Smooth muscle cell (in vitro differentiated cells): ENCODE measurements around the gene GNAI2. TPM values are rescaled to one million over a fixed set of nuclear protein-coding genes. Genes with fewer than 3 reads are reported as not detected.

Experiments
- DNase-seq: peaks from one replicate; lab custom pipeline; 2025; ENCODE audit not compliant: unreplicated experiment; lab: John Stamatoyannopoulos, UW
- H2AFZ ChIP-seq: fragments of 200-600 bp; sonication (generic); 2 replicates; pipeline ENCODE4 v1.6.0; 2016; ENCODE audit warnings: antibody characterized with exemption, low read depth, mild to moderate bottlenecking
- H3F3A ChIP-seq: fragments of 200-600 bp; sonication (generic); 2 replicates; pipeline ENCODE4 v1.6.0; 2017; ENCODE audit warnings: antibody characterized with exemption, low read depth
- H3K27ac ChIP-seq: fragments of 200-600 bp; sonication (generic); 2 replicates; pipeline ENCODE4 v1.5.1; 2016; ENCODE audit warnings: low read depth, mild to moderate bottlenecking
- H3K27me3 ChIP-seq: fragments of 200-600 bp; sonication (generic); 2 replicates; pipeline ENCODE4 v1.6.1; 2016; ENCODE audit warnings: low read depth, mild to moderate bottlenecking
- H3K36me3 ChIP-seq: fragments of 200-600 bp; sonication (generic); 2 replicates; pipeline ENCODE4 v1.5.1; 2016; ENCODE audit warnings: low read depth
- H3K4me1 ChIP-seq: fragments of 200-600 bp; sonication (generic); 2 replicates; pipeline ENCODE4 v1.5.1; 2016; ENCODE audit warnings: low read depth
- H3K4me2 ChIP-seq: fragments of 200-600 bp; sonication (generic); 2 replicates; pipeline ENCODE4 v1.6.0; 2016; ENCODE audit warnings: mild to moderate bottlenecking
- H3K4me3 ChIP-seq: fragments of 200-600 bp; sonication (generic); 2 replicates; pipeline ENCODE4 v1.5.1; 2016; ENCODE audit warnings: mild to moderate bottlenecking
- H3K79me2 ChIP-seq: fragments of 200-600 bp; sonication (generic); 2 replicates; pipeline ENCODE4 v1.6.0; 2016; ENCODE audit warnings: low read depth, mild to moderate bottlenecking
- H3K9ac ChIP-seq: fragments of 200-600 bp; sonication (generic); 2 replicates; pipeline ENCODE4 v1.6.0; 2016; ENCODE audit warnings: low read depth
- H3K9me3 ChIP-seq: fragments of 200-600 bp; sonication (generic); replicated peaks from 2 replicates; pipeline ENCODE4 v1.5.1; 2016; ENCODE audit warnings: low read depth
- H4K20me1 ChIP-seq: fragments of 200-600 bp; sonication (generic); 2 replicates; pipeline ENCODE4 v1.6.0; 2016; ENCODE audit warnings: low read depth
- CTCF ChIP-seq: fragments of 200-600 bp; sonication (generic); IDR thresholded peaks from 2 replicates; pipeline ENCODE4 v1.5.1; 2017; ENCODE audit warnings: borderline replicate concordance, mild to moderate bottlenecking, antibody characterized with exemption; ENCODE audit not compliant: insufficient read depth, poor library complexity, severe bottlenecking
- WGBS: methylation state at CpG from one replicate; pipeline ENCODE4 v1.1.7; 2016; ENCODE audit warnings: low lambda C conversion rate; 5-methylcytosine and 5-hydroxymethylcytosine counted together
- polyA plus RNA-seq: library from polyadenylated mRNA; unstranded; fragments of >200 nt; fragmentation: Nextera tagmentation; extraction: Ambion mirVana; gene quantifications from 2 replicates; pipeline ENCODE4 v1.2.1, GENCODE V29; 2016
- total RNA-seq: library from RNA; depleted of rRNA; stranded (reverse); fragments of >200 nt; gene quantifications from 2 replicates; pipeline ENCODE4 v1.2.3, GENCODE V29; 2014

GNAI2 gene
- total and polyA plus RNA-seq, 2 experiments from 2014 or later: 209 to 454 TPM

- Histone ChIP-seq H3K4me2 (peak within 1 kb of the TSS; percentile 97), H2AFZ (peak within 1 kb of the TSS; percentile 79), H3K4me3 (peak within 1 kb of the TSS; percentile 59), H3F3A (no peaks in the 10 kb centered on the region), H3K79me2 (no peaks in the 10 kb centered on the region), H3K4me1 (peaks cover 19% of the 10 kb centered on the region), H3K27me3 (peaks cover 13% of the 10 kb centered on the region), H3K9ac (no peak within 1 kb of the TSS), H3K36me3 (no peaks in the 10 kb centered on the region), H4K20me1 (no peaks in the 10 kb centered on the region), H3K27ac (no peak within 1 kb of the TSS), H3K9me3 (no peaks in the 10 kb centered on the region)
- no peak for TF ChIP-seq CTCF
- WGBS: 9% methylated on average over 13 of the region's 41 CpGs
- peak; percentile 54 for DNase-seq
These were observed 31.1 kb upstream of the GNAI2 start, which contains the start of gene SLC38A3 for GRCh38 chr3:50204804-50205412. TSS of gene SLC38A3 (plus strand) at chr3:50205271. CDS start at chr3:50214200, 8,929 bp downstream.

GRCh38 chr3:50205413-50206276 is 30.4 kb upstream of the GNAI2 start:
- Histone ChIP-seq H3K27me3 (peaks cover 13% of the 10 kb centered on the region), H3K36me3 (no peaks in the 10 kb centered on the region), H3K4me2 (peak overlapping the region; percentile 97), H3K4me1 (peaks cover 19% of the 10 kb centered on the region), H3F3A (no peaks in the 10 kb centered on the region), H3K27ac (no peak overlapping the region), H3K4me3 (peak overlapping the region; percentile 59), H3K9me3 (no peaks in the 10 kb centered on the region), H3K9ac (no peak overlapping the region), H4K20me1 (no peaks in the 10 kb centered on the region), H3K79me2 (no peaks in the 10 kb centered on the region), H2AFZ (peak overlapping the region; percentile 79)
- WGBS: 3% methylated on average over 65 of the region's 67 CpGs
- DNase-seq: peak; percentile 54
- no peak for TF ChIP-seq CTCF

GRCh38 chr3:50207359-50208042 is 28.5 kb upstream of the GNAI2 start:
- H4K20me1 ChIP-seq: no peaks in the 10 kb centered on the region
- H3K4me1 ChIP-seq: peaks cover 9% of the 10 kb centered on the region
- no peak overlapping the region for H3K9ac ChIP-seq
- no peak for DNase-seq
- no peak overlapping the region for H3K27ac ChIP-seq
- no peaks in the 10 kb centered on the region for H3F3A ChIP-seq
- H2AFZ ChIP-seq: no peak overlapping the region
- H3K4me3 ChIP-seq: no peak overlapping the region
- H3K27me3 ChIP-seq: peaks cover 13% of the 10 kb centered on the region
- no peaks in the 10 kb centered on the region for H3K36me3 ChIP-seq
- TF ChIP-seq CTCF: no peak
- H3K4me2 ChIP-seq: no peak overlapping the region
- H3K9me3 ChIP-seq: no peaks in the 10 kb centered on the region
- 91% methylated on average over 17 of the region's 17 CpGs for WGBS
- H3K79me2 ChIP-seq: no peaks in the 10 kb centered on the region
